Fibroblast of pulmonary artery (primary cell): ENCODE measurements around the gene FCN1.

Experiments used
- DNase-seq: peaks from one replicate; pipeline ENCODE4 v3.0.0-alpha.2; 2010; ENCODE audit warnings: low read depth
- H3K4me3 ChIP-seq: replicated peaks from 2 replicates; pipeline ENCODE4 v1.5.1; 2011; ENCODE audit warnings: low read depth, mild to moderate bottlenecking, control low read depth, low read length, moderate library complexity
- CTCF ChIP-seq: IDR thresholded peaks from 2 replicates; pipeline ENCODE4 v1.5.1; 2011; ENCODE audit warnings: mild to moderate bottlenecking, control low read depth, low read length, inconsistent platforms; ENCODE audit errors: missing control alignments

Gene FCN1

GRCh38 chr9:134882204-134882785 lies 35.4 kb downstream of the FCN1 start:
- TF ChIP-seq CTCF, result no peak
- DNase-seq, result no peak
- H3K4me3 ChIP-seq, result no peak overlapping the region

DNA sequence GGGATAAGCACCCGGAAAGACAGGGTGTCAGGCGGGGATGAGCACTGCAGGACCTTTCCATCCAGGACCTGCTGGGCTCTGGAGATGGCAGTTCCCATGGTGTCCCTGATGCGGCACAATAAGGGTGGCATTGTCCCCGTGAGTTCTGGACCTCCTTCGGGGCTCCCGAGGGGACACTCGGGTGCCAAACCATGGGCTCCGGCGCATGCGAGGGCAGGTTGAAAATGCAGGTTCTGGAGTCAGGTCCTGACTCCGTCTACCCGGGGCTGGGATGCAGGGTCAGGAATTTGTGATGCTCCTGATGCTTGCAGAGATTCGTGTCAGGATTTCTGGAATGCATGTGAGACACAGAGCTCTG lies 36.4 kb downstream of the FCN1 start:
- no peak for TF ChIP-seq CTCF
- no peak for DNase-seq
- H3K4me3 ChIP-seq, result no peak overlapping the region

- no peak for TF ChIP-seq CTCF
- no peak within 1 kb of the TSS for H3K4me3 ChIP-seq
- no peak for DNase-seq
Measured at GRCh38 chr9:134880484-134881312, 37.0 kb downstream of the FCN1 start, which contains the start of gene FCN2. Gene FCN2 (plus strand): TSS chr9:134880810. CDS start chr9:134880822, 12 bp downstream.

GRCh38 chr9:134879664-134880483 lies 37.8 kb downstream of the FCN1 start:
- H3K4me3 ChIP-seq, result no peak overlapping the region
- TF ChIP-seq CTCF, result no peak
- DNase-seq, result no peak

DNA sequence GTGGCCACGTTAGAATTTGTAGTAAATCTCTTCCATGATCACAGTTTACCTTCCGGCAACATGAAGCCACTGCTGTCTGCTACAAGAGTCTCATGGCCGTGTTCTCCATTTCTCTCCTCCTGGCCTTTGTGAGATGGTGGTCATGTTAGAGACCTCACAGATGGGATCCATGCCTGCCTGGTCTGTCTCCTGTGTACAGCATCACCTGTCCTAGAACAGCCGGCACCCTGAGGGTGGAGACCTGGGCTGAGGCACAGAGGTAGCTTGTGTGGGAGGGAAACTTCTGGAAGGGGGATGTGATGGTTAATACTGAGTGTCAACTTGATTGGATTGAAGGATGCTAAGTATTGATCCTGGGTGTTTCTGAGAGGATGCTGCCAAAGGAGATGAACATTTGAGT lies 40.2 kb downstream of the FCN1 start:
- no peak for TF ChIP-seq CTCF
- DNase-seq, result no peak
- no peak overlapping the region for H3K4me3 ChIP-seq

DNA sequence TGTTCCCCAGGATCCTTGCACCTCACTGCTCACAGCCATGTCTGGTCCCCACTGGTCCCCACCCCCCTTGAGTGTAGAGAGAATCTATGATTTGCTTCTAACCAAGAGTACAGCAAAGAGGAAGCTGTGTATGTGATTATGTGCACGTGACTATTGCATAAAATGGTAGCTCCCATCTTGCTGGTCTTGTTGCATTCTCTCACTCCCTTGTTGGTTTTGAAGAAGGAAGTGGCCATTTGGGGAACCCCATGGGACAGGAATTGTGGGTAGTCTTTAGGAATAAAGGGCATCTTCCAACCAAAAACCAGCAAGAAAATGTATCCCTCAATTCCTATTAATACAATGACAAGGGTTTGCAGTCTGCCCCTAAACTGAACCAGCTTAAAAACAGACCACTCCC lies 42.3 kb downstream of the FCN1 start:
- no peak overlapping the region for H3K4me3 ChIP-seq
- DNase-seq, result no peak
- TF ChIP-seq CTCF, result no peak
